Measurements from ENCODE around the gene ALPI.

Gene ALPI

GRCh38 chr2:232501794-232502390, 45.9 kb downstream of the ALPI start:
- DNase-seq (ENCODE audit: low spot score) = no peak

- no peak for DNase-seq (ENCODE audit: low spot score)
Measured at GRCh38 chr2:232502511-232502910, 46.6 kb downstream of the ALPI start.

- no peak for DNase-seq (ENCODE audit: low spot score)
Measured at GRCh38 chr2:232502911-232503808, 47.2 kb downstream of the ALPI start.

GRCh38 chr2:232503809-232504323, 47.9 kb downstream of the ALPI start:
- DNase-seq (ENCODE audit: low spot score) = no peak

- DNase-seq (ENCODE audit: low spot score) = no peak
Measured at GRCh38 chr2:232504438-232504837, 48.5 kb downstream of the ALPI start.

- no peak for DNase-seq (ENCODE audit: low spot score)
Measured at GRCh38 chr2:232505856-232506255, 49.9 kb downstream of the ALPI start.

GRCh38 chr2:232506709-232507108, 50.8 kb downstream of the ALPI start:
- no peak for DNase-seq (ENCODE audit: low spot score)

- no peak for DNase-seq (ENCODE audit: low spot score)
Measured at GRCh38 chr2:232508251-232508650, 52.3 kb downstream of the ALPI start.

All from LoVo (cell line).